Nucleus accumbens (tissue), 56 donors: Measurements from ENCODE around the gene HOXD9.

Experiments
- DNase-seq, 56 donors: peaks; one replicate each; lab custom pipeline; 2025; lab: John Stamatoyannopoulos, UW

HOXD9 gene

GRCh38 chr2:176160986-176161824, 38.7 kb downstream of the HOXD9 start:
- no peak for DNase-seq

- DNase-seq = no peak
Observed at GRCh38 chr2:176161825-176162626, 39.5 kb downstream of the HOXD9 start.

- no peak for DNase-seq
Observed at GRCh38 chr2:176162911-176163671, 40.6 kb downstream of the HOXD9 start.

- DNase-seq = no peak
Observed at GRCh38 chr2:176163672-176164056, 41.1 kb downstream of the HOXD9 start.

- no peak for DNase-seq
Observed at GRCh38 chr2:176164201-176164600, 41.7 kb downstream of the HOXD9 start.

- no peak for DNase-seq
Observed at GRCh38 chr2:176164611-176165369, 42.3 kb downstream of the HOXD9 start.

GRCh38 chr2:176165370-176166050, 43.0 kb downstream of the HOXD9 start:
- no peak for DNase-seq

- DNase-seq = no peak
Observed at GRCh38 chr2:176166272-176166671, 43.8 kb downstream of the HOXD9 start.

- no peak for DNase-seq
Observed at GRCh38 chr2:176167398-176167797, 44.9 kb downstream of the HOXD9 start.

GRCh38 chr2:176169181-176169580, 46.7 kb downstream of the HOXD9 start:
- no peak for DNase-seq

GRCh38 chr2:176169711-176170110, 47.2 kb downstream of the HOXD9 start:
- DNase-seq = no peak

- DNase-seq = no peak
Observed at GRCh38 chr2:176170602-176171305, 48.2 kb downstream of the HOXD9 start.

- DNase-seq = peak in 11 of 56 donors; percentile 6 to 60 (median 15)
Observed at GRCh38 chr2:176171351-176172006, 49.0 kb downstream of the HOXD9 start.

- DNase-seq = peak in 1 of 56 donors; percentile 18
Observed at GRCh38 chr2:176172007-176172894, 49.7 kb downstream of the HOXD9 start.

- no peak for DNase-seq
Observed at GRCh38 chr2:176172895-176173566, 50.5 kb downstream of the HOXD9 start.

GRCh38 chr2:176173567-176174381, 51.3 kb downstream of the HOXD9 start:
- DNase-seq = no peak
